Measurements from ENCODE around the gene MMRN2.
"Not testable (repeated sequence)": the region's sequence is repeated elsewhere in the genome, so short reads cannot be mapped to it uniquely, and the experiment has no call there.

The MMRN2 gene

DNA sequence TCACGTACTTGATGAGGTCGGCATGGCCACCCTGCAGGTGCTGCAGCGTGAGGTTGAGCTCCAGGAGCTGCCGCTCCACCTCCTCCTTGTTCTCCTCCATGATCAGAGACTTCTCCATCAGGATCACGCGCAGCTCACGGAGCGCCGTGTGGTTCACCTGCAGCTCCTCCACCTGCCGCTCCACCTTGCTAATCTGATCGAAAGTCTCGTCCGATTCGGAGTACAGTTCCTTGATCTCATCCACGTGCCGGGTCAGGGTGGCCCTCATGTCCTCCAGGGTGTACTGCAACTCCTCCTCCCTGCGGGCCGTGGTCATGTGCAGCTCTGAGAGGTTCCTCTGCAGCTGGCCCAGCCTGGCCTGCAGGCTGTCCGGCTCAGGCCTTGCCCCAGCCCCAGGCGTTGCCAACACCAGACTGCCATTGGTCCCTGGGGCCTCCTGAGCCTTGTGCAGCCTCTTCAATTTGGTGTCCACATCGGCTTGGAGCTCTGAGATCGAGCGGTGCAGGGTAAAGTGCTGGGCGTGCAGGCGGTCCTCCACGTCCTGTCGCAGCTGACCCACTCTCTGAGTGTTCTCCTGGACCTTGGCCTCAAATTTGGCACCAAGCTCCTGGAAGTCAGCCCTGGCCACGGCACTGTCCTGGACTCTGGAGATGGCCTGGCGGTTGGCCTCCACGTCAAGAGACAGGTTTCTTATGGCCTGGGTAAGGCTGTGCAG, 13.9 kb downstream of the MMRN2 start:
- FAIRE-seq (no peak), DNase-seq (ENCODE audit: insufficient read length, low spot score) (no peak)

DNA sequence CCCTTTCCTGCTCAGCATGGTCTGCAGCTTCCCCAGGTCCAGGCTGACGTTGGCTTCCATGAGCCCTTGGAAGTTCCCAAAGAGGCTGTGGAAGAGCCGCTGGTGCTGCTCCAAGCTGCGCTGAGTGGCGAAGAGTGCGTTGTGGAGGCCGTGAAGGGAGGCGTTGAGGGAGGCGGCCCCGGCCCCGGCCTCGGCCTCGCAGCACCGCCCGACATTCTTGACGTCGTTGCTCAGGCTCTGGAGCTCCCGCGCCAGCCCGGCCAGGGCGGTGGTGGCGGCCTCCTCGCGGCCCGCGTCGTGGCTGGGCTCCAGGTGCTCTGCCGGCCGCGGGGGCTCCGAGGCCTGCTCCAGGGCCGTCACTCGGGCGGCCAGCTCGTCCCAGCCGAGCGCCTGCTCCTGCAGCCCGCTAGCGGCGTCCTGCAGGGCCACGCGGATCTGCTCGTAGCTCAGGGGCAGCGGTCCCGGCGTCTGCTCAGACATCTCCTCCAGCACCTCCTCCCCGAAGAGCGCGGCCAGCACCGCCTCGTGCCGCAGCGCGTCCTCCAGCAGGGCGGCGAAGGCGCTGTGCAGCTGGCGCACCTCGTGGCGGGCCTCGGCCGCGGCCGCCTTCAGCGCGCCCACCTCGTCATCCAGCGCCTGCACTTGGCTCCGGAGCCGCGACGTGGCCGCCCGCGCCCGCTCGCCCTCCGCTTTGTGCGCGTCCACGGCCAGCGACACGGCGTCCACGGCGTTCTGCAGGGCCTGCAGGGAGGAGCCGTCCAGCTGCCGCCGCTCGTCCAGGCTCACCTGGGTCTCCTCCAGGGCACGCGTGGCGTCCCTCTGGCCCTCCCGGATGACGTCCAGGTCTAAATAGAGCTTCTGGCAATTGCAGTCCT, 14.7 kb downstream of the MMRN2 start:
- FAIRE-seq (no peak), DNase-seq (ENCODE audit: insufficient read length, low spot score) (no peak)

DNA sequence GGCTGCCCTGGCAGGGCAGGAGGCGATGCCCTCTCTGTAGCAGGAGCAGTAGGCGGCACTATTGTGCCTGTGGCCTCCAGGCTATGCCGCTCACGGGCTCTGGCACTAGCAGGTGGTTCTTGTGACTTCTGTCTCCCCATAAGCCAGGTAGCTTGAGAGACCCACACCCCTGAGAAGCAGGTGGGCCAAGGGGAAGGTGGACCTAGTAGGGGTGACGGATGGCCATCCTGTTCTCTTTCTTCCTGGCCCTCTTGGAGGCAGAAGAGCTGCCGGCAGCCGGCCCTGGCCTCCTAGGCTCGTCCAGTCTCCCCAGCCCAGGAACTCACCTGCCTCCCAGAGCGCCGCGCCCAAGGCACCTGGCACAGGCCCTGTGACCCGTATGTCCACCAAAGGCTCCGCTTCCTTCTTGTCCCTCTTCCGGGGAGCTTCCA, 15.4 kb downstream of the MMRN2 start:
- DNase-seq (ENCODE audit: insufficient read length, low spot score) (no peak), FAIRE-seq (no peak)

DNA sequence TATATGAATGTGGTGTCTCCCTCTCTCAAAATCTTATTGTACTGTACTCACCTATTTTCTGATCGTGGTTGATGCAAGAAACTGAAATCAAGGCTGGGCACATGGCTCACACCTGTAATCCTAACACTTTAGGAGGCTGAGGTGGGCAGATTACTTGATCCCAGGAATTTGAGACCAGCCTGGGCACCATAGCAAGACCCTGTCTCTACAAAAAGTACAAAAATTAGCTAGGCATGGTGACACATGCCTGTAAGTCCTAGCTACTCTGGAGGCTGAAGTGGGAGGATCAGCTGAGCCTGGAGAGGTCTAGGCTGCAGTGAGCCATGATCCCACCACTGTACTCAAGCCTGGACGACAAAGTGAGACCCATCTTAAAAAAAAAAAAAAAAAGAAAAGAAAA, 16.0 kb downstream of the MMRN2 start:
- DNase-seq (ENCODE audit: insufficient read length, low spot score), result no peak
- FAIRE-seq, result no peak

DNA sequence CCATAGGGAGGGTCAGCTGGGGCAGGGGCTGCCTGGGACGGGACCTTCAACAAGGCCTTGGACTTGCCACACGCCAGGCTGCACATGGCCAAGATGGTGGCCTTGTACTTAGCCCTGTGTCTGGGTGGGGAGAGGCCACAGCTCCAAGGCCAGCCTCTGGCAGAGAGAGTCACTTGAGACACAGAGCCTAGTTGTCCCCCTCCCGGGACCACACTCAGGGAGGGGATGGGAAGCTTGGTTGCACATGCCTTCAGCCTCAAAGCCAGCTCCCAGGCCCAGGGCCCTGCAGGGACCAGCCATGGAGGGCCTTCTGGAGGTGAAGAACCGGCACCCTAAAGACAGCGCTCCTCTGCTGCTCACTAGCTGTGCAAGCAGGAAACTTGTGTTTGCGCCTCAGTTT, 16.7 kb downstream of the MMRN2 start:
- DNase-seq (ENCODE audit: insufficient read length, low spot score) (no peak), FAIRE-seq (no peak)

DNA sequence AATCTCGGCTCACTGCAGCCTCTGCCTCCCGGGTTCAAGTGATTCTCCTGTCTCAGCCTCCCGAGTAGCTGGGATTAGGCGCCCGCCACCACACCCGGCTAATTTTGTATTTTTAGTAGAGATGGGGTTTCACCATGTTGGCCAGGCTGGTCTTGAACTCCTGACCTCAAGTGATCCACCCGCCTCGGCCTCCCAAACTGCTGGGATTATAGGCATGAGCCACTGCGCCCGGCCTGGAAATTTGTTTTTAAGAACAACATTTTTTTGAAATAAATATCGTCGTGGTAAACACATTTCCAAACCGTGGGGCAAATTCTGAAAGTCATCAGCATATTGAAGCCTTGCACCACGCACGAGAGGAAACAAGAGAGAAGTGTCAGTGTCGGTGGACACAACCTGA, 17.3 kb downstream of the MMRN2 start:
- FAIRE-seq; DNase-seq (ENCODE audit: insufficient read length, low spot score): not testable (repeated sequence)

DNA sequence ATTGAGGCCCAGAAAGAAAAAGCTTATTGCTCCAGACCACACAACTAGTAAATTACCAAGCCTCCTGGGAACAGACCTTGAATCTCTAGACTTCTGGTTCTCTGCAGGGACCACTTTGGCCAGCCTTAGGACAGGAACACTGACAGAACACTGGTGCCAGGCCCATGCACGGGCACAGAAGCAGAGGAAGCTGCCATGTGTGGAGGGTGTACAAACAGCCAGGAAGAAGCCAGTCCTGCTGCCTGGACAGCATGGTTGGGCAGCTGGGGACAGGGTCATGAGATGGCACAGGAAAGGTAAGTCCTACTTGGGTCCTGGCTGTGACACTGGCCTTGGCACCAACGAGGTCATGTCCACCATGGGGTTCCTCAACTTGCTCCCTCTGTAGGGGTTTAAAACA, 19.2 kb downstream of the MMRN2 start:
- DNase-seq (ENCODE audit: insufficient read length, low spot score) (no peak), FAIRE-seq (no peak)

DNA sequence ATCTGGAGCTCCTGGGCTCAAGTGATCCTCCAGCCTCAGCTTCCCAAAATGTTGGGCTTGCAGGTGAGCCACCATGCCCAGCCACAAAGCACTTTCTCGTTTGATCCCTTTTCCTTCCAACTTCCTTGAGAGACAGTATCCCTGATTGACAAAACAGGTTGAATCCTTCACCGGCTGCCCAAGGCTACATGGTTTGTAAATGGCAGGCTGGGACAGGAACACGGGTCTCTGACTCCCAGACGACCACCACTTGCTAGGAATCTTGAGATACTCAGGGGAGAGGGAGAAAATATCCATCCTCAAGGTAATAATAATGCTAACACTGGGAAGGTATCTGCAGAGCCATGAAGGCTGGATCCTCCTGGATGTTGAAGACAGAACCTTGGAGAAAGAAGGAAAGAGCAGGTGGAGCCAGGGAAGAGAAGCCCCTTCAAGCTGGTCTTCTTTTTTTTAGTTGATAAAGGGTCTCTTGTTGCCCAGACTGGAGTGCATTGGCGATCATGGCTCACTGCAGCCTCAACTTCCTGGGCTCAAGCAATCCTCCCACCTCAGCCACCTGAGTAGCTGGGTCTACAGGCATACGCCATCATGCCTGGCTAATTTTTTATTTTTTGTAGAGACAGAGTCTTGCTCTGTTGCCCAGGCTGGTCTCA, 19.8 kb downstream of the MMRN2 start:
- DNase-seq (ENCODE audit: insufficient read length, low spot score) (no peak), FAIRE-seq (no peak)

DNA sequence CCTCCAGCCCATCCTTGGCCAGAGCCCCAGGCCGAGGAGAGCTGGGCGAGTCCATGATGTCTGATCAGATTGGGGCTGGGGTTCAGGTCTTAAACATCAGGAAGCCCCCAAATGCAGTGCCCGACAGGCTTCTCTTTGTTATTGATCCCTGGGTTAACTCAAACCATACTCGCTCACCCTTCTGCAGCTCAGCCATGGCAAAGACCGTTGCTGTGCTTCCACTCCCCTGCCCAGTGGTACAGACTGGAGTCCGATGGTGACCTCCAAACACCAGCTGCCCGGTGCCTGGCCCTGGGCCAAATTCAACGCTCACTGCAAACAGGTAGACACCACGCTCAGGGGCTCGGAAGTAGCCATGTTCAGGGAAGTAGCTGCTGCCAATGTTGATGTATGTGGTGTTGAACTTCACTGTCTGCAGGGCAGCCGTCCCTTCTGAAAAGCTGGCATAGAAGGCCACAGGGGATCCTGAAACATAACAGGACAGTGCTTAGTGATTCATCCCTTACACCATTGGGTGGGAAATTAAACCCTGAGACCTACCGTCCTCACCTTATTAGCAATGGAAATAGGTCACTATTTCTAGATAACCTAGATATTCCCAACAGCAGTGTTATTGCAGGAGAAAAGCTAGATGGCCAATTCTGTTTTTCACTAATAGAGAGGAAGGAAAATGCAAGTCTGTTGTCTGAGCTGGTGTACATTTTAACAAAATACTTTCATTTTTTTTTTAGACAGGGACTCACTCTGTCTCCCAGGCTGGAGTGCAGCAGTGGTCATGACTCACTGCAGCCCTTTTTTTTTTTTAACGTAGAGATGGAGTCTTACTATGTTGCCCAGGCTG, 20.5 kb downstream of the MMRN2 start:
- DNase-seq (ENCODE audit: insufficient read length, low spot score) (no peak), FAIRE-seq (no peak)

DNA sequence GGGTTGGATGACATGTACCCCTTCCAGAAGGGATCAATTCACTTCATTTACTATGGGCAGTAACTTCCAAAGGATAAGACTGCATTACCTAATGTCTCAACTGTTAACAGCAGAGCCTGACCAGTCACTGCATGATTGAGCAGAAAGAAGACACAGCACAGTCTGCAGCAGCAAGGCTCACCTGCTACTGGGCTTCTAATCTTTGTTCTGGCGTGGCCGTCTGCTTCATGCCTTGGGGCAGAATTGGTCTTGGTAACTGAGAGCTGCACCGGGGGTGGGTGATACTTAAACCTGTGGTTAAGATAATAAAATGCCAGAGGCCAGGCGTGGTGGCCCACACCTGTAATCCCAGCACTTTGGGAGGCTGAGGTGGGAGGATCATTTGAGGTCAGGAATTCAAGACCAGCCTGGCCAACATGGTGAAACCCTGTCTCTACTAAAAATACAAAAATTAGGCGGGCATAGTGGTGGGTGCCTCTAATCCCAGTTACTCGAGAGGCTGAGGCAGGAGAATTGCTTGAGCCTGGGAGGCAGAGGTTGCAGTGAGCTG, 23.2 kb downstream of the MMRN2 start:
- not testable (repeated sequence) for FAIRE-seq; DNase-seq (ENCODE audit: insufficient read length, low spot score)

DNA sequence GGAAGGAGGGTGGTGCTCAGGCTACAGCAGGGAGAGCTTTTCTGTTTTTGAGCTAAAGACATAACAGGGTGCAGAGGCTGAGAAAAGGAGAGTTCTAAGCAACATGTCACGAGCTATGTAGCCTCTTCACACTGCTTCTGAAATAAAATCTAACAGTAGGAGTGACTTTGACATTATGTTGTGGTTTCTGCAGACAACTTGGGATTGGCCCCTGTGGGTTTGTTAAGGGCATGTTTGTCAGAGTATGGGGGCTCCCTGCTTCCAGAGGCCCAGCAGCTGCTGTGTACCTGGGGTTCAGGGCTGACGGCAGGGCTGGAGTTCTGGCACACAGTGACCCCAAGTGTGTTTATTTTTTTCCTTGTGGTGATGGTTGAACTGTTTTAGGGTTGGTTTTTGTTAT, 24.7 kb downstream of the MMRN2 start:
- FAIRE-seq (no peak), DNase-seq (ENCODE audit: insufficient read length, low spot score) (no peak)

DNA sequence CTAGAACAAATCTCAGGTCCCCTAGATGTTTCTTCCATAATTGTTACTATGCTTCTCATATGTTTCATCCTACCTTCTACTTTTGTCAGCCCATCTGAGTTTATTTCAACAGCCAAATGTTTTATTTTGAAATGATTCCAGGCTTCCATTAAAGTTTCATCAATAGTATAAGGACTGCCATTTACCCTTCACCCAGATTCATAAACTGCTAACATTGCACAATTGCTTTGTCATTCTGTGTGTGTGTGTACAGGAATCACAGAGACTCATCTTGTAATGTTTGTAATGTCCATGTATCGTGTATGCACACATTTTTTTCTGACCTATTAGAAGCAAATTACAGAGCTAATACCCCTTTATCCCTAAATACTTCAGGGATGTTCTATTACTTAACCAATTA, 25.5 kb downstream of the MMRN2 start:
- no peak for FAIRE-seq
- no peak for DNase-seq (ENCODE audit: insufficient read length, low spot score)

DNA sequence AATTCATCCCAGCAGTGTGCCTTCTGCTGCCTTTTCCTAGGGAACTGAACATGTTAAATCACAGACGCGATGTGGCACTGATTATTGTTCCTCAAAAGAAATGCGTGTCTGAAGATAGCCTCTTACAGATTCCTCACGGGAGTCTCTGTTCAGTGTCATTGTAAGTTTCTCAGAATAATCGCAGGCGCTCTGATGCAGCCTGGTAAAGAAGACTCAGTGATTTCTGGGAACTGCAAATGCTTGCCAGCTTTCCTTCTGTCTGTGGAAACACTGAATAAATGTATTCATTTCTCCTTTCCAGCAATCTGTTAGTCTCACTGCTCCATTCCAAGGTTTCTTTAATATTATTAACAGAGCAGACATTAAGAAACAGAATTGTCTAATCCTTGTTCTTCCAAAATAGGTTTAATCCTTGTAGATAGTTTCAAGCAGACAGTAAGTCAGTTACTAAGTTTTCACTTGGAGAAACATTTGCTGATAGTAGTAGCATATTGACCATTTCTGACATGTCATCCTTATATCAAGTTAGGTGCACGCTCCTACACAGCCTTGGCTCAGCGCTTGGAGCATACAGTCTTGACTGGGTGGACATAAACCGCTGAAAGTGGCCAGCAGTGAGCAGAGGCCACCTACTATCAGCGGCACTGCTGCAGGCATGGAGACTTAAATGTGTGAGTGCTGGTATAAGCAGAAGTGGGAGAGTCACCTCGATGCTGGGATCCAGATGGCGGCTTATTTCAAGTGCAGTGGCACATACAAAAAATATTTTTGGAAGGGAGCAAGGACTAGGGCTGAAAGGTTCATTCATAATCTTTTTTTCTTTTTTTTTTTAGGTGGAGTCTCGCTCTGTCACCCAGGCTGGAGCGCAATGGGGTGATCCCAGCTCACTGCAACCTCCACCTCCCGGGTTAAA, 27.7 kb downstream of the MMRN2 start:
- no peak for DNase-seq (ENCODE audit: insufficient read length, low spot score)
- no peak for FAIRE-seq

DNA sequence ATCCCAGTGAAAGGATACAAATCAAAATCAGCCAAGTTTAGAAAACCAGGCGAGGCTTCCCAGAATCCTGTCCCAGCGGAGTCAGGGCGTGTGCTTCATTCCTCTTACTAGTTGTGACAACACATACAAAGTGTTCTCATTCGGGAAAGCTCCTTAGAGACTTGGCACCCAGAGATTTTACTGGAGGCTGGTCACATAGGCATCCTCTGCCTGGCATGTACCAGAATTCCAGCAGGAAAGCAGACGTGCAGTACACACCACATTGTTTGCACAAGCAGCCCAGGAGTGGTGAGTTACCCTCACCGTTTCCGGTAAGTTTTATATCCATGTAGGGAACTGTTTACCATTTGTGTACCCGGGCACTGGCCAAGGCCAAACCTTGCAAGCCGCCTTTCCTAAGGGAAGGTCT, 34.9 kb downstream of the MMRN2 start:
- no peak for FAIRE-seq
- DNase-seq (ENCODE audit: insufficient read length, low spot score), result no peak

DNA sequence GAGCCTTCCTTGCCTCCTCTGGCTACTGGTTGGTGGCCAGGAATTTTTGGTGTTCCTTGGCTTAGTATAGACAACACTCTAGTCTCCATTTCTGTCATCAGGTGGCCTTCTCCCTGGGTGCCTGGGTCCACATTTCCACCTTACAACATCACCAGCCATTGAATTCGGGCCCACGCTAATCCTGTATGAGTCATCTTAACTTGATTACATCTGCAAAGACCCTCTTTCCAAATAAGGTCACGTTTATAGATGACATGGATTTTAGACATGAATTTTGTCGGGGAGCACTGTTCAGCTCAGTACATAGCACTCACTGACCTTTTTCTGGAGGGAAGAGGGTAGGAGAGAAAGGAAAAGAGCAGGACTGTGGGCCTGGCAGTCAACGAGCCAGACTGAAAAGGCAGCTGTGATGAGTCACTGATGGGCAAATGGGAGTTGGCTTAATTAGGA, 39.4 kb downstream of the MMRN2 start:
- DNase-seq (ENCODE audit: insufficient read length, low spot score) (no peak), FAIRE-seq (no peak)

DNA sequence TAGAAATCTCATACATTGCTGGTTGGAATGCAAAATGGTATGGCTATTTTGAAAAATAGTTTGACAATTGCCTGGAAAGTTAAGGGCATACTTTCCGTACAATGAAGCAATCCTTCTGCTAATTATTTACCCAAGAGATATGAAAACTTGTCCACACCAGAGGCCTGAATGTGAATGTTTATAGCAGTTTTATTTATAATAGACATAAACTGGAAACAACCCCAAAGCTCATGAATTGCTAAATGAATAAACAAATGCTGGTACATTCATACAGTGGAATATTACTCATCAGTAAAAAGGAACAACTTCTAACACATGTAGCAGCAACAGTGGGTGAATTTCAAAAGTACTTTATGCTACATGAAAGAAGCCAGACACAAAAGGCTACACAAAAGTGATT, 42.7 kb downstream of the MMRN2 start:
- DNase-seq (ENCODE audit: insufficient read length, low spot score) (no peak), FAIRE-seq (no peak)

DNA sequence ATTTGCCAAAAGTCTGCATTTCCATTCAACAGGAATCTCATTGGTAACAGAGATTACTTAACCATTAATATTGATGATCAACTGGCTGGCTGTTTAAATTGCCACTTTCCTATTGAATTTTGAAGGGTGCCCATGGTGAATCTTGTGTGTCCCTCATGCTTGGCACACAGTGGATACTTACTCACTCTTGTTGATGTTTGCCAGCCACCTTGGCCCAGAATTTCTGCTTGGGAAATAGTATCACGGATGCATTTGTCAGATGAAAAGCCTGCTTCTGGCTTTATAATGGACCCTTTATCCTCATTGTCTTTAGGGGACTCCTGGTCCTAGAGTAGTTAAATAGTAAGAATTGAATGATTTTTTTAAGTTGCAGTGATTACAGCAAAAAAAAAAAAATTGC, 52.0 kb downstream of the MMRN2 start:
- DNase-seq (ENCODE audit: insufficient read length, low spot score) (no peak), FAIRE-seq (no peak)

DNA sequence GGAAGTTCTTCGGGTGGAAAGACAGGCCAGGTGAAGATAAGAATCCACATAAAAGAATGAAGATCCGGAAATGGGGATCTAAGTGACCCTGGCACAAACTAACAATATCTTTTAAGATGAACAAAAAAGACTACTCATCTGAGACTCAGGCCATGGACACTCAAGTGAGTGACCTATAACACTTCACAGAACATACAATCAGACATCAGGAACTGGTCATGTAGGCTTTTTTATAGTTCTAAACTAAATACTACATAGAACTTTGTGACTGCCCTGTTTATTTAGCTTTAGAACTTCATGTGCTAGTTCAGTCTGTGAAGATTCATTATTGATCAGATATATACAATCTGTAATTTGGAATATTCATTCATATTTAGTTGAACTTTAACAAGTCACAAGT, 52.8 kb downstream of the MMRN2 start:
- FAIRE-seq (no peak), DNase-seq (ENCODE audit: insufficient read length, low spot score) (no peak)

DNA sequence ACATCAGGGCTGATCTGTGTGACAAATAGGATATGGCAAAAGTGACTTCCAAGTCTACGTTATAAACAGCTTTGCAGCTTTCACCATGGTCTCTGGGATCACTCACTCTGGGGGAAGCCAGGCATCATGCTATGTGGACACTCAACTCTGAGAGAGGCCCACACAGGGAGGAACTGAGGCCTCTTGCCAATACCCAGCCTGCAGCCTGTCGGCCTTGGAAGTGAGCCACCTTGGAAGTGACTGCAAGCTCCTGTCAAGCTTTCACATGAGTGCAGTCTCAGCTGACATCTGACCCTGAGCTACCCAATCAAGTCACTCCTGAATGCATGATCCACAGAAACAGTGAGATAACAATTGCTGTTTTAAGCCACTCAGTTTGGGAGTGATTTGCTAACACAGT, 56.5 kb downstream of the MMRN2 start:
- DNase-seq (ENCODE audit: insufficient read length, low spot score), result no peak
- FAIRE-seq, result no peak
